ENCODE measurements around the gene TMEM242. TPM values are rescaled to one million over a fixed set of nuclear protein-coding genes. Genes with fewer than 3 reads are reported as not detected.
A peak's percentile ranks its signal among the peaks of the same experiment; 100 is the strongest.

The TMEM242 gene
- total RNA-seq (10 to 100 TPM; 10.9 to 11.5 TPM), polyA plus RNA-seq (ENCODE audit: insufficient read length in 6 of 6) (10 to 100 TPM; 11.8 to 15.2 (median 13.2) TPM)
- long read RNA-seq, donor 1, full-length matches to known transcripts = 19 of 31 reads
- long read RNA-seq, donor 1, partial matches to known transcripts = 12 of 31 reads
- long read RNA-seq, donor 1, other reads (novel, unspliced or antisense) = 0 of 31 reads
- long read RNA-seq, donor 2, full-length matches to known transcripts = 11 of 20 reads
- long read RNA-seq, donor 2, partial matches to known transcripts = 9 of 20 reads
- long read RNA-seq, donor 2, other reads (novel, unspliced or antisense) = 0 of 20 reads
- long read RNA-seq, donor 3, full-length matches to known transcripts = 19 of 25 reads
- long read RNA-seq, donor 3, partial matches to known transcripts = 6 of 25 reads
- long read RNA-seq, donor 3, other reads (novel, unspliced or antisense) = 0 of 25 reads
- long read RNA-seq, donor 4, full-length matches to known transcripts = 16 of 18 reads
- long read RNA-seq, donor 4, partial matches to known transcripts = 0 of 18 reads
- long read RNA-seq, donor 4, other reads (novel, unspliced or antisense) = 2 of 18 reads
- long read RNA-seq, donor 5, full-length matches to known transcripts = 16 of 16 reads
- long read RNA-seq, donor 5, partial matches to known transcripts = 0 of 16 reads
- long read RNA-seq, donor 5, other reads (novel, unspliced or antisense) = 0 of 16 reads
- long read RNA-seq, donor 6, full-length matches to known transcripts = 18 of 26 reads
- long read RNA-seq, donor 6, partial matches to known transcripts = 8 of 26 reads
- long read RNA-seq, donor 6, other reads (novel, unspliced or antisense) = 0 of 26 reads
- long read RNA-seq, donor 7, full-length matches to known transcripts = 11 of 11 reads
- long read RNA-seq, donor 7, partial matches to known transcripts = 0 of 11 reads
- long read RNA-seq, donor 7, other reads (novel, unspliced or antisense) = 0 of 11 reads
- long read RNA-seq, donor 8, full-length matches to known transcripts = 8 of 8 reads
- long read RNA-seq, donor 8, partial matches to known transcripts = 0 of 8 reads
- long read RNA-seq, donor 8, other reads (novel, unspliced or antisense) = 0 of 8 reads
- long read RNA-seq, donor 9 = 0 reads
- long read RNA-seq, donor 10, full-length matches to known transcripts = 16 of 16 reads
- long read RNA-seq, donor 10, partial matches to known transcripts = 0 of 16 reads
- long read RNA-seq, donor 10, other reads (novel, unspliced or antisense) = 0 of 16 reads
- long read RNA-seq, donor 11, full-length matches to known transcripts = 21 of 33 reads
- long read RNA-seq, donor 11, partial matches to known transcripts = 12 of 33 reads
- long read RNA-seq, donor 11, other reads (novel, unspliced or antisense) = 0 of 33 reads
- long read RNA-seq, donor 12, full-length matches to known transcripts = 15 of 15 reads
- long read RNA-seq, donor 12, partial matches to known transcripts = 0 of 15 reads
- long read RNA-seq, donor 12, other reads (novel, unspliced or antisense) = 0 of 15 reads

- Histone ChIP-seq H3K9me3 (no peaks in the 10 kb centered on the region), H3K4me3 (peak within 1 kb of the TSS; percentile 58), H3K4me1 (peaks cover 5 to 19% of the 10 kb centered on the region in 2 donors), H3K27ac (peak within 1 kb of the TSS; percentile 87 to 92), H3K27me3 (peaks cover 0 to 14% of the 10 kb centered on the region in 2 donors), H3K36me3 (peaks cover 0 to 5% of the 10 kb centered on the region in 2 donors)
- DNase-seq (peak; percentile 91 to 96 (median 93)), ATAC-seq (peak; percentile 99)
- peak in 1 of 2 donors; percentile 16 for TF ChIP-seq CTCF (IDR thresholded peaks at IDR 0.05)
- intact Hi-C loops (cut with DNase I) = no loop called here
These were observed at the start of gene TMEM242 for GRCh38 chr6:157323255-157323965. Gene TMEM242 (minus strand): TSS chr6:157323519. CDS start chr6:157323499, 20 bp downstream.

- ATAC-seq = no peak
- Histone ChIP-seq H3K4me3 (no peak overlapping the region), H3K27ac (no peak overlapping the region), H3K27me3 (no peaks in the 10 kb centered on the region), H3K9me3 (no peaks in the 10 kb centered on the region), H3K36me3 (no peaks in the 10 kb centered on the region), H3K4me1 (no peaks in the 10 kb centered on the region)
- intact Hi-C loops (cut with DNase I) = no loop called here
- TF ChIP-seq CTCF (IDR thresholded peaks at IDR 0.05) = no peak
- no peak for DNase-seq
These were observed 49.4 kb upstream of the TMEM242 start for GRCh38 chr6:157372501-157373280.

GRCh38 chr6:157370755-157371154, 47.4 kb upstream of the TMEM242 start:
- ATAC-seq (no peak), DNase-seq (no peak)
- no peaks in the 10 kb centered on the region for H3K4me1 ChIP-seq
- no peaks in the 10 kb centered on the region for H3K27me3 ChIP-seq
- H3K9me3 ChIP-seq = no peaks in the 10 kb centered on the region
- intact Hi-C loops (cut with DNase I) = no loop called here
- H3K36me3 ChIP-seq = no peaks in the 10 kb centered on the region
- TF ChIP-seq CTCF (IDR thresholded peaks at IDR 0.05) = no peak
- H3K27ac ChIP-seq = no peak overlapping the region
- H3K4me3 ChIP-seq = no peak overlapping the region
